Measurements from ENCODE around the gene TMEM138. TPM values are rescaled to one million over a fixed set of nuclear protein-coding genes. Genes with fewer than 3 reads are reported as not detected.

Gene TMEM138
- 10 to 100 TPM; 38.0 to 57.9 (median 51.0) TPM for polyA plus RNA-seq (ENCODE audit: insufficient read length in 4 of 4)

DNA sequence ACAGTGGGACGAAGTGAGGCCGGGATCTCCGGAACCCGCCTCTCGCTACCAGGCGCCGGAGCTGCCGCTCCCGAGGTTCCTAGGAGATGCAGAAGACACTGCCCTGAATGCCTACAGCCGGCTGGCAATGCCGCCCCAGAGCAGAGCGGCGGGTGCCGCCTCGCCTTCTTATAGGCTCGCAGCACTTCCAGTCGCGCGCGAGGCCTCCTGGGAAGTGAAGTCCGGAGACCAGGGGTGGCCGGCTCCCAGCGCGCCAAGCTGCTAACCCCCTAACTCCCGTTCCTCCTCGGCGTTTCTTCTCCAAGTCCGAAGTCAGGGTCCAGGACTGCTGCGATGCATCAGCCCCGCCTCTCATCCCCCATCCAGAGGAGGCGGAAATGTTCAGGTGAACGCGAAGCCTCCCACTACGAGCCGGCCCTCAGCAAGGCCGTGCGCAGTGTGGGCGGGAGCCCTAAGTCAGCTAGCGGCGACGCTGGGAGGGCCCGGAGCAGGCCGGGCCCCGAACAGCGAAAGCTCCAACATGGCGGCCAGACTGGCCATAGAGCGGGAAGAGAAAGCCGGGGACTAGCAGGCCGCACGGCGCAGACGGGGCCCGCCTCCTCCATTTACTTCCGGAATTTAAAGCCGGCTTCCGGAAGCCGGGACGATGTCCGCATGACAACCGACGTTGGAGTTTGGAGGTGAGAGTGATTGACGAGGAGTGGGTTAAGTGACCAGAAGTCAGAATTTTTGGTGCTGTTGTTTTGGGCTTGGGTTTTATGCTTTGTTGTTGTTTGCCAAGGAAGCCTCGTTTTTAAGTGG lies at the start of gene TMEM138, which contains the start of gene CYB561A3:
TMEM138 (plus strand) TSS at position 634 of the 801 bp plus-strand sequence. CDS start 2,017 bp downstream, outside the sequence.
CYB561A3 (minus strand) TSS at position 142 of the 801 bp plus-strand sequence. CDS start 5,169 bp downstream, outside the sequence.
- peak; percentile 84 to 91 (median 89) for DNase-seq (ENCODE audit: low read depth in 4 of 4, low spot score in 2 of 4)

DNA sequence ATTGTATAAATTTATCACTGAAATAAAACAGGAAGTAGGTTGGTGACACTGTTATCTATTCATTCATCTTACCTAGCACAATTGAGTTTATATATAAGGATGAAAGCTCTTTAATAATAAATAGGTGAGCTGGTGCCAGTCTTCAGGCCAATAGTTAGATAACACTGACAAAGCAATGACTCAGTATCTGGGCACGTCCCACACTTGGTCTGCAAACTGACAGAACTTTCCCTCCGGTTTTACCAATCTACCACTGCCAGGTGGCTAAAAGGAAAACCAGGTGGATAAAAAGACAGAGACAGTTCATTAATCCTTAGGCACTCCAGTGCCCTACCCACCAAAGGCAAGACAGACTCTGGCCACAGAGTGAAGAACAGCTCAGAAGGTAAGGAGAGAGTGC lies 46.9 kb upstream of the TMEM138 start:
- no peak for DNase-seq (ENCODE audit: low read depth in 4 of 4, low spot score in 2 of 4)

DNA sequence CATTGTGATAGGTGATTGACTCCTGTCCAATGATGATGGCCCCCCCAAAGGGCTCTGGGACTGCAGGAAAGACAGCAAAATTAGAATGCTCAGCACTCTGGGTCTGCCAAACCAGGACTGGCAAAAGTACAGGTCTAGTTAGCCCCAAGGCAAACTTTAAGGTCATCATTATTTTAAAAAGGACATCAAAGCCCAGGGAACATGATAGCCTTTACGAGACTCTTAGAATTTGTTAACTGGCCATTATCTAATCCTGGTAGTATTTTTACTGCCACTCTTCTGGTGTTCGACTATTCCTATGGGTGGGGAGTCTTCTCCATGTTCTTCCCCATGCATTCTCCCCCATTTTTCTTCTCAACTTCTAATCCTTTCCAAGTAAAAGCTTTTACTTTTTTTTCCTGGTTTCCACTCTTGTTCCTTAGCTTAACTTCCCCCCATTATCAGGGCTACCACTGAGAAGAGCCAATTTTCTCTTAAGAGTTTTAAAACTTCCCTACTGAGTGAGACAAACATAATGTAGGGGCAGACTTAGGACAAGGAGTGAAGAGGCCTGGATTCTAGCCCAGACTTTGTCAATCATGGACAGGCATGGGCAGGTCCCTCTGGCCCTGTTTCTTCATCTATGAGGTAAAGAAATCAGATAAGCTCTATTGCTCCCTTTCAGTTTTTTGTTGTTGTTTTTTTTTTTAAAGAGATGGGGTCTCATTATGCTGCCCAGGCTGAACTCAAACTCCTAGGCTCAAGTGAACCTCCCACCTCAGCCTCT lies 36.3 kb upstream of the TMEM138 start:
- no peak for DNase-seq (ENCODE audit: low read depth in 4 of 4, low spot score in 2 of 4)

DNA sequence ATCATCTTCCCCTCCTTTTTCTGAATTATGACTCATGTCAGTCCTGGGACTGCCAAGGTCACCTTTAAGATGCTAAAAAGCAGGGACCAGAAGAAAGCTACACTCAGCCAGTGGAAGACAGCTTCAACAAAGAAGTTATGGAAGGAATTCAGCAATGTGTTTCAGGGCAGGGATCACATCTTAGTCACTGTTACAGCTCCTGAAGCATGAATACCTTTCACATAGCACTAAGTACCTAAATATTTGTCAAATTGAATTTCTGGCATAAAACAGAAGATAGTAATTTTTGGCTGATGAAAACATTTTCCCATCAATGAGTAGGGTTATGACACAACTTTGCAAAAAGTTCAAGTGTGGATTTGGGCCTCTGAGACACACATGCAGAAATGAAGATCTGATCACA lies 34.5 kb upstream of the TMEM138 start:
- DNase-seq (ENCODE audit: low read depth in 4 of 4, low spot score in 2 of 4): no peak

DNA sequence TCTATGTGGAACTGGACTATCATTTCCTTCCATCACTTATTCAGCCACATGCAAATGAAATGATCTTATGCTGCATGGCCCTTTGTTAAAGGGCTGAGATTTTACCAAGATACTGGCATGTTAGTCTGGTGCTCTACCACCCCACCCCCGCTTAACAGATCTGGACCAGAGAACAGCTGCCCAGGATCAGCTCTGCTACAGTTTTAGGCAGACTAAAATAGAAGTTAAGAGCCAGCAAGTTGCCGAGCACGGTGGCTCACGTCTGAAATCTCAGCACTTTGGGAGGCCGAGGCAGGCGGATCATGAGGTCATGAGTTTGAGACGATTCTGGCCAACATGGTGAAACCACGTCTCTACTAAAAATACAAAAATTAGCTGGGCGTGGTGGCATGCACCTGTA lies 33.8 kb upstream of the TMEM138 start:
- DNase-seq (ENCODE audit: low read depth in 4 of 4, low spot score in 2 of 4): no peak

DNA sequence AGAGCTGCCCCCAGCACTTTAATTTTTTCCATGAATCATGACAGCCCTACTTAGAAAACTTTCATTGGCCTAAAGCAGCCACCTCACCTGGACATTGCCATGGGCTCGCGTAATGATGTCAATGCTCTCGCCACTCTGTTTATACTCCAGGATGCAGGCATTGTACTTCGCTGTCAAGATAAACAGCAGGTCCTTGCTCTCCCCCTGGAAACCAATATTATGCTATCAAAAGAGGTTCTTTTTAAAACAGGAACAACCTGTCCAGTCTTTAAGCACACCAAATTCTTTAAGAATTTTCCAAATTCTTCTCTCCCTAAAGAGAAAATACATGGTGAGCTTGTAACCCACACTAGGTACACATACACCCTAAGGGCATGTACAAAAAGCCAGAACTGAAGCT lies 32.3 kb upstream of the TMEM138 start:
- DNase-seq (ENCODE audit: low read depth in 4 of 4, low spot score in 2 of 4): no peak

DNA sequence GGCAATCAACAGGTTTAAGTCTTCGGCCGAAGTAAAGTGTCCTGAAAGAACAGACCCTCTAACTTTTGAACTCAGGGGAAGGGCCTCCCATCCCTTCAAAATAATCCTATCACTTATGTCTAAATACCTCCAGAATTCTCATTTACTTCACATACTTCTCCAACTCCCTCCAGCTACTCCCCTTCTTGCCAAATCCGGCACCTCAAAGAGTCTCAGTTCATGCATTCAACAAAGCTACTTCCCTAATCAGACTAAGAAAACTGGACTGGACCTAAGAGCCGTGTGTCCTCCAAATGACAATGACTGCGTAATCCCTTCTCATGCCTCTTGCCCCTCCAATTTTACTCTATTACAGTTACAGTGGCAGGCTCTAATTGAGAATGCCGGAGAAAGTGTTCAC lies 30.5 kb upstream of the TMEM138 start:
- DNase-seq (ENCODE audit: low read depth in 4 of 4, low spot score in 2 of 4): no peak

DNA sequence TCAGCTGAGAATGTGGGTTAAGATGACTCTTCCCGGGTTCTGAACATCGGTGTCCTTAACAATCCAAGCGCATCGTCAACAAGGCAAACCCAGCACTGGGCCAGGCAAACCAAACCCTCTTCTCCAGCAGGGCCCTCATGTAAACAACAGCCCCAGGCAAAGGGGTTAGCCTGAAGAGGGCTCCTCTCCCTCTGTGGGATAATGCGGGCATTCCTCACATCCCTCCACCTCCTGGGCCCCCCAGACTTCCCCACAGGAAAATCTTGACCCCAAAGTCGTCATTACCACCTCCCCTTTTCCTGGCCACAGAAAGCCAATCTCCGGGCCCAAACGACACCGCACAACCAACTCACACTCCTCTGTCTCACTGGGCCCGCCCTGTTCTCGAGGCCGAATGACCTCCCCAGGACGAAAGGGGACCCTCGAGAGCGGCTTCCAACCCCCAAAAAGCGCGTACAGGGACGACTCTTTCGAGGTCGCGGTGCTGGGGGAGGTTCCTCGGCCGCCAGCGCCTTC lies 29.8 kb upstream of the TMEM138 start:
- DNase-seq (ENCODE audit: low read depth in 4 of 4, low spot score in 2 of 4): no peak

DNA sequence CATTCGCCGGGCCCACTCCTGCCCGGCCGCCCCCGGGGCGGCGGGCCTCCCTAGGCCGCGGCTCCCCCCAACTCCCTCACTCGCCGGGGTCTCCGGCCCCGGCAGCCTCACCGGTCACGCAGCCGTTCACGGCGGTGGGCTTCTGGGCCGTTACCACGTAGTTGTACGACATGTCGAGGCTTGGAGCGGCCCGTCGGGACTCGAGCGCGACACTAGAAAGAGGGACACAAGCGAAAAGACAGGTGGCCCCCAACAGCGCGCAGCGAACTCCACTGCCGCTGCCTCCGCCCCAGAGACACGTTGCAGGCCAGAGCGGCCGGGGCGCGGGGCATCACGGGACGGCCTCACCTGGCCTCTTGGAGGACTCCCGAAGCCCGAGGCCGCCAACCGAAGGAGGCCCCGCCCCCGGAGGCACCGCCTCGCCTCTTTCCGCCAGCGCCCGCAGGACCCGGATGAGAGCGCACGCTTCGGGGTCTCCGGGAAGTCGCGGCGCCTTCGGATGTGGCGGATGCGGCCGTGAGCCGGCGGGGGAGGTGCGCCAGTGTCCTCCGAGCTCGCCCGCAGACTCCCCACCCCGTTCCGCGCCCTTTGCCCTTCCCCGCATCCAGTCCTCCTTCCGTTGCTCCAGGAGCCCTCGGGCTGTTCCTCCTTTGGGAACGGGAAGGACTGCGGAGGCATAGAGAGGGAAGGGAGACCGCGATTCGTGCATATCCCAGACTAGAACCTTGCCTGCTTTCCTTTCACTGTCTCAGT lies 29.2 kb upstream of the TMEM138 start, which contains the start of the genes DDB1 and TKFC:
DDB1 (minus strand) TSS at position 309 of the 753 bp plus-strand sequence; CDS start at position 172, 137 bp downstream.
TKFC (plus strand) TSS at position 432 of the 753 bp plus-strand sequence. CDS start 1,501 bp downstream, outside the sequence.
- DNase-seq (ENCODE audit: low read depth in 4 of 4, low spot score in 2 of 4): peak; percentile 72 to 96 (median 82)

DNA sequence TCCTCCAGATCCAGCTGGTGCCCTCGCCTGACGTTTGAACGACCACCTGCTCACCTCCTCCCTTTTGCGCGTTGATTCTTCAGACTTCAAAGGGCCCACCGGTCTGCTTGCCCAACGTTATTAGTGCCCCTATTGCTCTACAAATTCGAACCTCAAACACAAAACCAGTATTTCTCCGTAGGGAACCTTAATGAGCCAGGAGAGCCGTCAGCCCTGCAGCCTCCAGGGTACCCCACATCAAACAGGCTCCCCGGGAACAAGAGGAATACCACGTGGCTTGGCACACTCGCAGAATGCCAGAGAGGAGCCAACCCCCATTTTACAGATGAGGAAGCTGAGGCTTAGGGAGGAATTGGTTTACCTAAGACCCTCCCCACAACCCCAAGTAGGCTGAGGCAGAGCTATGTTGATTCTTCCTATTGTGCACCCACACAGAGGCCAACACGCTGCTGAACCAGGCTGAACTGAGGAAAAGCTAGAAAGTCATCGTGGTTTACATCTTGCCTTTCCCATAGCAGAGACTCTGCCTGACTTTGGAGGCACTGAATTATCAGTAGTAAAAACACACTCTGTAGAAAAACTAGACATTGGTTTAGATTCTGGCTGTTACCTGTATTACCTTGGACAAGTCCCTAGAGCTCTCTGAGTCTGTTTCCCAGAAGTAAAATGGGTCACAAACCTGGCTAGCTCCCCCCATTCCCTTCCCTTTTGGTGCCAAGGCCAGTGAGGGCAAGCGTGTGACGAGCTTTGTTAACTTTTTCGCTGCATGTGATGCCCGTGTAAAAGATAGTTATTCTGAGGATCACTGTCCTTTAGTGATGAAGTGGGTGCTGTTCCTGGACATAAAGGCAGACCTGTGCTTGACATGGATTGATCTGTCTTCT lies 28.4 kb upstream of the TMEM138 start:
- no peak for DNase-seq (ENCODE audit: low read depth in 4 of 4, low spot score in 2 of 4)

DNA sequence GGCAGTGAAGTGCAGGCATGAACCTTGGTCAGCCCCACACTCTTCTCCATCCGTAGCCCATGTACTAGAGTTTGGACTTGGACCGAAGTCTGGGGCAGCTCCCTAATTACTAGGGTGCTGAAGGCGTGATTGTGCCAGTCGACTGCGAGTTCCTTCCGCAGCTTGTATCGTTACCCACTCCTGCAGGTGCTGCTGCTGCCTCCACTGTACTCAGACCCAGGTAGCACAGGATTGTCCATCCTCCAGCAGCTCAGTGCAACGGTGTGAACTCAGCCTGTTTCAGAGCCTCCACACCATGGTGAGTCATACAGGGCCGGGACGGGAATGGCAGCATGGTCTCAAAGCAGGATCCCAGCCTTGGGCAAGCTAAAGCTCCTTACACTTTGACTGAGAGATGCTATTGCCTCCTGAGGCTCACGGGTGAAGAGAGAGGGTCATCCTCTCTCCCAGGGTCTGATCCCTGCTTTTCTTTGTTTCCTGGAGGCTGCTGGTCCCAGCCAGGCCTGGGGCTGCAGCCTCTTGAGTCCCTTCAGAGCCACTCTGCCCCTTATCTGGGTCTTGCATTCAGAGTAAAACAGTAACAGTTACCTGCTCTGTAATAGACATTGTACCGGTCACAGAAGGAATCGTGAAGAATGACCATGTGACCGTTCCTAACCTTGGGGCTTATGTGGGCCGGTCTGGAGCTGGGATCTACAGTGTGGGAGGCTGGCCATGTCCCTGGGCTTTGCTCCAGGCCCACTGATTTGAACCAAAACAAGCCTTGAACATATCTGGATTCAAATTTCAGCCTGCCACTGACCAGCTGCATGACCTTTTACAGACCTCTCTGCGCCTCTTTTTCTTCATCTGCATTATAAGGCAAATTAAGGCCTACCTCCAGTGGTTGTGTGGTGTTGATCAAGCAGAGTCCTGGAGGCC lies 27.5 kb upstream of the TMEM138 start:
- no peak for DNase-seq (ENCODE audit: low read depth in 4 of 4, low spot score in 2 of 4)

DNA sequence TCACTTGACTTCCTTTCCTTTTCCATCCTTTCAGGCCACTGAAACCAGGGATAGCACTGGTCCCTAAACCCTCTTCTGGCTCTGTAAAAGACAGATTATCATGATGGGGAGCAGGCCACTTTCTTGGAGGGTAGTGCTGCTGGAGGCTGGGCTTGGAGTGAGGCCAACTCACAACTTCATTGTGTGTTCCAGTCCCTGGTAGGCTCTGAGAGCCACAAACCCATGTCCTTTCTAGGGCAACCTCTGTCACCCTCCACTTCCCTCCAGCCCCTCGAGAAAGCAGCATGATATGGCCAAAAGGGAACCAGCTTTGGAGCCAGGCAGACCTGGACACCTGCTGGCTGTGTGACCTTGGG lies 26.8 kb upstream of the TMEM138 start:
- DNase-seq (ENCODE audit: low read depth in 4 of 4, low spot score in 2 of 4): no peak

DNA sequence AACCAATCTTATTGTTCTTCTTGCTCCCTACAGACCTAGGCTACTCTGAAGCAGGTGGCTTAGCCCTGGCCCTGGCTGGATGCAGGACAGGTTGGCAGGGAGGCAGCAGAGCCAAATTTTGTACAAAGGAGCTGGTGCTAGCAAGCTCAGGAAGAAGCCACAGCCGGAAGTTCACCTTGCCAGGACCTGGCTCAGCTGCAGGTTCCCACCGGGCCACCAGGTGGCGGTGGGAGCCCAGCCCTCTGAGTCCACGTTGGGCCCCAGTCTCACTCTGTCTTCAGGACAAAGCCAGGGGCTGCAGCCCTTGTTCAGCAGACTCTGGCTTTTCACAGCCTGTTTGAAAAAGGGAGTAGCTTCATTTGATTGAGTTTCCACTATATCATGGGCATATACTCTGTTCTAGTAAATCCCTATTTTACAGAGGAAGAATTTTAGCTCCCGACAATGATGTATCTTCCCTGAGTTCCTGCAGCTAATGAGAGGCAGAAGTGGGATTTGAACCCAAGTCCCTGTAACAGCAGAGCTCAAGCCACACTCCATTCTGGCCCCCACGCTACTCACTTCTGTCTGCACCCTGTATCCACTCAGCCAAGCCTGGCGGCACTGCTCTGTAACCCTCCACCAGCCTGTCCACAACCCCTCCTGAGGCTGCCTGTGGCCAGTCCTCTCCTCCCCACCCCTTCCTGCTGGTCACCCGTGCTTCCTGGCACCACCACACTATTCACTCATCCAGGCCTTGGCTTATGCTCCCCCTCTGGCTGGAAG lies 25.8 kb upstream of the TMEM138 start:
- DNase-seq (ENCODE audit: low read depth in 4 of 4, low spot score in 2 of 4): peak in 2 of 4 donors; percentile 62 to 75

DNA sequence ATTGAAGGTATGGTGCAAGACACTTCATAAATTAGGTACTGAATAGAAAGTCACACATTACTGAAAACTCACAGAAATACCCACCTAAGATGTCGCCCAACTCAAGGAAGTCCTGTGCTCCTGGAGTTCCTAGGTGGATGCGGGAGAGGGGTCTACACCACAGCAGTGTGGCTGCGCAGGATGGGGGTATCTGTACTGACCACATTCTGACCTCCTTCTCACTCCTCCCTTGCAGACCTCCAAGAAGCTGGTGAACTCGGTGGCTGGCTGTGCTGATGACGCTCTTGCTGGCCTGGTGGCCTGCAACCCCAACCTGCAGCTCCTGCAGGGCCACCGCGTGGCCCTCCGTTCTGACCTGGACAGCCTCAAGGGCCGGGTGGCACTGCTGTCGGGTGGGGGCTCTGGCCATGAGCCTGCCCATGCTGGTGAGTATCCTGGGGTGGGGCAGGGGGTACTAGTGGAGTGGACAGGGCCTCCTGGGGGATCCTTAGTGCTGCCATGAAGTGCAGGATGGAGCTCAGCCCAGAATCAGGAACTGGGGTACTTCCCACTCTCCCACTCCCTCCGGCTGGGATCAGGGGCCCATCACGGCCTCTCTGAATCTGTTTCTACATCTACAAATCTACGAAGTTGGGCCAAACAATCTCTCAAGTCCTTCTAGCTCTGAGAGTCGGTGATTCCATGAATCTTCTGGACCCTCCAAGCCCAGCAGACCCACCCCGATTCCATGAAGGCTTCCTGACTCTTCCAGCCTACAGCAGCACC lies 24.3 kb upstream of the TMEM138 start:
- no peak for DNase-seq (ENCODE audit: low read depth in 4 of 4, low spot score in 2 of 4)

DNA sequence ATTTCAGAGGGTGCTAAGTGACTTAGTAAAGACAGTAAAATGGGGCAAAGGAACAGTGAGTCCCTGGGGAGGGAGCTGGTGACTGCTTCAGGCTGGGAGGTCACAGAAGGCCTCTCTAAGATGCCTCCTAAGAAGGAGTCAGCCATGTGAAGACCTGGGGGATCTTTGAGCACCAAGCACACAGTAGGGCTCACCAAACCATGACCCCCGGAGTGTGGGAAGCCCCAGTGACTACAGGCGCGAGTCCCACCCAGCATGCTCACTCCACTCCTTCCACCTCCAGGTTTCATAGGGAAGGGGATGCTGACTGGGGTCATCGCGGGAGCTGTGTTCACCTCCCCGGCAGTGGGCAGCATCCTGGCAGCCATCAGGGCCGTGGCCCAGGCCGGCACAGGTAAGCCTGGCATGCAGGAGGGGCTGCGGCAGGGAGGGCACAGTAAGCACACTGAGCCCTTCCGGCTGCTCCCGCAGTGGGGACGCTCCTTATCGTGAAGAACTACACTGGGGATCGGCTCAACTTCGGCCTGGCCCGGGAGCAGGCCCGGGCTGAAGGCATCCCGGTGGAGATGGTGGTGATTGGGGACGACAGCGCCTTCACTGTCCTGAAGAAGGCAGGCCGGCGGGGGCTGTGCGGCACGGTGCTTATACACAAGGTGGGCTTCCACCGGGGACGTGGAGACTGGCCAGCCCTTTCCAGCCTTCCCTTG lies 23.2 kb upstream of the TMEM138 start:
- DNase-seq (ENCODE audit: low read depth in 4 of 4, low spot score in 2 of 4): no peak

DNA sequence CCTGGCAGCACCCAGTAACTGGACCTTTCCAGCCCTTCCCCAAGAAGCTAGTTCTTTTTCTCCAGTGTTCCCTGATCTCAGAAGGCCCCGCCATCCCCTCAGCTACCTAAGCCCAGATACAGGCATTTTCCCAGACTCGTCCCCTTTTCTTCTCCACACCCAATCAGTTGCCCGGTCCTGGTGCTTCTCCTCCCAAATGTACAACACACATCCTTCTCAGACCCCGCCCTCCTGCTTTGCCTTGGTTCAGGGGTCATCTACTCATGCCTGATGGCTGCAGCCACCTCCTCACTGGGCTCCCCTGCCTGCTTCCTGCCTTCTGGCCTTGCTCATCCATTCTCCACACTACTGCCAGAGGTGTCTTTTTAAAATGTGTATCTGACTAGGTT lies 22.7 kb upstream of the TMEM138 start:
- no peak for DNase-seq (ENCODE audit: low read depth in 4 of 4, low spot score in 2 of 4)

Measured in left renal cortex interstitium (tissue), 4 donors.